Measurements from ENCODE around the gene SAMD11. TPM values are rescaled to one million over a fixed set of nuclear protein-coding genes. Genes with fewer than 3 reads are reported as not detected.

SAMD11 gene
- total and polyA plus RNA-seq, 2 of the 13 experiments (the other 11 are each of a cell fraction or from before 2014, with no cell fraction given): 0.11 TPM; not detected in 1

DNA sequence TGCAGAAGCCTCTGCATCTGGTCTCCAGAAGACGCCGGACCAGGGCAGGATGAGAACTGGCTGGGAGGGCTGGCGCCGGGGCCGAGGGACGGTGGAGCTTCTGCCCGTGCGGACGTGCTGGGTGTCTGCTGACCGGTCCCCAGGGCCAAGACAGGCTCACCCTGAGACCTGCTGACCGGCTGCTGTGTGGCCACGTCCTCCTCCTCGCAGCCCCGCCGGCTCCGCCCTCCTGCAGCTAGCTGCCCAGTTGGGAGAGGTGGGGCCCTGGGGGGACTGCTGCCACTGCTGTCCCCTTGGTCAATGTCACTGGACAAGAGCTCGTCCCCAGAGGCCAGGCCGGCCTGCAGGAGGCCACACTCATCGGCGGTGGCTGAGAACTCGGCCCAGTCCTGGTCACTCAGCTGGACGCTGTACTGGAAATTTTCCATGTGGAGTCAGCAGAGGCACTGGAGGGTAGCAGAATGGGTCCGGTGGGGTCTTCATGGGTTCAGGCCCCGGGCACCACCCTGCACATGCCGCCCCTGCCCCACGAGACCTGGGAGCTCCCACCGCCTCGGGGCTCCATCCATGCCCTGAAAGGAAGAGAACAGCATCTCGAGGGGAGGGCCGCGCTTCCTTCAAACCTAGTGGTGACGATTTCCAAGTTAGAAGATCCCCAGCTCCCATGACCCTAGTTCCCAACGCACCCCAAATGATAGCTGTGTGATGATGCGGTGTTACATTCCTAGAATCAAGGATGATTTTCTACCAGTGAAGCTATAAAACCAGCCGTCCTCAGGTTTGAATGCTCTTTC, 57.1 kb downstream of the SAMD11 start (continued):
- TF ChIP-seq ZBTB40 (IDR thresholded peaks at IDR 0.05) (no peak), ZBTB40 (CRISPR knock-in tag; IDR thresholded peaks at IDR 0.05) (0 out of 2 replicates have a peak, but pooled peaks have one; percentile 7), CENPT (CRISPR knock-in tag; IDR thresholded peaks at IDR 0.05; ENCODE audit: low read depth) (no peak), HNF4G (IDR thresholded peaks at IDR 0.05; ENCODE audit: borderline replicate concordance, low read depth, low read length) (no peak), HNF4G (CRISPR knock-in tag; IDR thresholded peaks at IDR 0.05; ENCODE audit: borderline replicate concordance, low read depth) (no peak; the same call in 1 of the 2 replicates), PHF21A (CRISPR knock-in tag; IDR thresholded peaks at IDR 0.05) (no peak), PAWR (CRISPR knock-in tag; IDR thresholded peaks at IDR 0.05; ENCODE audit: borderline replicate concordance) (0 out of 2 replicates have a peak, but pooled peaks have one; percentile 71), SIX1 (CRISPR knock-in tag; IDR thresholded peaks at IDR 0.05; ENCODE audit: borderline replicate concordance) (no peak), HCFC1 (IDR thresholded peaks at IDR 0.05; ENCODE audit: low read depth, low read length) (no peak), GABPB1 (CRISPR knock-in tag; IDR thresholded peaks at IDR 0.05) (peak; percentile 20; the same call in 1 of the 2 replicates), CTCF (CRISPR knock-in tag; IDR thresholded peaks at IDR 0.05) (peak; percentile 41), PAX8 (CRISPR knock-in tag; IDR thresholded peaks at IDR 0.05; ENCODE audit: borderline replicate concordance) (no peak), ZNF546 (CRISPR knock-in tag; conservative IDR thresholded peaks at IDR 0.05) (0 out of 2 replicates have a peak, but pooled peaks have one; percentile 16), ZSCAN30 (CRISPR knock-in tag; IDR thresholded peaks at IDR 0.05) (no peak), ZNF383 (CRISPR knock-in tag; IDR thresholded peaks at IDR 0.05; ENCODE audit: borderline replicate concordance) (no peak), XBP1 (CRISPR knock-in tag; IDR thresholded peaks at IDR 0.05) (0 out of 2 replicates have a peak, but pooled peaks have one; percentile 27), BCL6 (CRISPR knock-in tag; IDR thresholded peaks at IDR 0.05) (no peak), ZFYVE20 (CRISPR knock-in tag; IDR thresholded peaks at IDR 0.05; ENCODE audit: borderline replicate concordance, low read depth) (no peak), ETV6 (CRISPR knock-in tag; conservative IDR thresholded peaks at IDR 0.05) (no peak), ZNF891 (CRISPR knock-in tag; IDR thresholded peaks at IDR 0.05) (no peak; the same call in 1 of the 2 replicates)

All from HepG2 (cell line).